A673 (cell line): Measurements from ENCODE around the gene DGKD.

Experiments used
- CTCF ChIP-seq: fragments of 300-800, 200-600 bp; sonication (generic); conservative IDR thresholded peaks from 2 replicates; pipeline ENCODE4 v1.5.1; 2017; ENCODE audit warnings: low read depth, mild to moderate bottlenecking, antibody characterized with exemption, low read length, moderate library complexity, mixed read lengths
- EZH2 ChIP-seq: fragments of 200-600 bp; sonication (generic); IDR thresholded peaks from 2 replicates; pipeline ENCODE4 v1.6.1; 2017; ENCODE audit warnings: borderline replicate concordance, low read depth, mild to moderate bottlenecking, mixed read lengths, antibody characterized with exemption, low read length; ENCODE audit not compliant: poor library complexity, severe bottlenecking

DNA sequence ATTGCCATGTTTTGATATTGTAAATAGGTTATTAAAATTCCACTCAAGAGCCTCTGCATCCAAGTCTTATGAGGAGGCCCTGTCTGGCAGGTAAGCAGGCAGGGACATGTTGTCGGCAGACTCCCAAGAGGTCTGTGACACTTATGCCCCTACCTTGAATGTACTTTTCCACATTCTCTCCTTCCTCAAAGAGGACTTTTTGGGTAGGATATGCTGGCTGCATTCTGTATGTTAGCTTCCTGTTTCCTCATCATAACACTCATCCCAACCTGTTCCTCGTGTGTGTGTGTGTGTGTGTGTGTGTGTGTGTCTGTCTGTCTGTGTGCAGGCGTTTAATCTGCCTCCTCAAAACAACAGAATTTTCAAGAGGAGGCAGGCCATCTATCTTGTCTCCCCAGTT is 137.0 kb downstream of the DGKD start:
- no peak for TF ChIP-seq CTCF
- no peak for TF ChIP-seq EZH2
